T-helper 22 cell (primary cell): Measurements from ENCODE around the gene TSPAN2.
A peak's percentile ranks its signal among the peaks of the same experiment; 100 is the strongest.

Experiments used
- DNase-seq: peaks from one replicate; pipeline ENCODE4 v3.0.0-alpha.2; 2020; ENCODE audit warnings: low read depth

Gene TSPAN2

DNA sequence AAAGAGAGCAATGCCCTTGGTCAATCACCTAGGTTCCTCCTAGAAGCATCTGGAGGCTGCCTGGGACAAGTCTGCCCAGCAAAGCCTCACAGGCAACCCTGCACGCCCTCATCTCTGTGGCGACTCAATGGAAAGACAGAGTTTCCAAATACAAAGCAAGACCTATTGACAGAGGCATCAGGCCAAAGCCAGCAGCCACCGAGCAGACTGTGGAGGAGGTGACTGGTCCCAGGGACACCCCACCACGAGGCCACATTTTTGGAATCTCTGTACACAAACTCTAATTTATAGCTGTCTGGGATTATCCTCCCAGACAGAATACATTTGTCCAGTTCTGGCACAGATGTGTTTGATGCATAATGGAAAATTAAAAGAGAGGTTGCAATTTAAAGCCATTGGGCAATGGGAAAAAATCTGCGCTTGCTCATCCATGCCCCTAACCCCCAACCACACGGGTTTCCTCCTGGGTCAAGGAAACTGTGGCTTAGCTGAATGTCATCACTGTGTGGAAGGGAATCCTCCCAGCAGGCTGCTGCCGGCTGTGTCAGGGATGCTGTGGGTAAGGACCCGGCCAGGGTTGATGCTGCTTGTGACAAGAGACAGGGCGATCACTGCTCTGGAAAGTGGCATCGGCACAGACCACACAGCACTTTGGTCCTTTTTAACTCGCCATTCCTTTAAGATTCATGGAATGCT is 14.3 kb downstream of the TSPAN2 start:
- no peak for DNase-seq

DNA sequence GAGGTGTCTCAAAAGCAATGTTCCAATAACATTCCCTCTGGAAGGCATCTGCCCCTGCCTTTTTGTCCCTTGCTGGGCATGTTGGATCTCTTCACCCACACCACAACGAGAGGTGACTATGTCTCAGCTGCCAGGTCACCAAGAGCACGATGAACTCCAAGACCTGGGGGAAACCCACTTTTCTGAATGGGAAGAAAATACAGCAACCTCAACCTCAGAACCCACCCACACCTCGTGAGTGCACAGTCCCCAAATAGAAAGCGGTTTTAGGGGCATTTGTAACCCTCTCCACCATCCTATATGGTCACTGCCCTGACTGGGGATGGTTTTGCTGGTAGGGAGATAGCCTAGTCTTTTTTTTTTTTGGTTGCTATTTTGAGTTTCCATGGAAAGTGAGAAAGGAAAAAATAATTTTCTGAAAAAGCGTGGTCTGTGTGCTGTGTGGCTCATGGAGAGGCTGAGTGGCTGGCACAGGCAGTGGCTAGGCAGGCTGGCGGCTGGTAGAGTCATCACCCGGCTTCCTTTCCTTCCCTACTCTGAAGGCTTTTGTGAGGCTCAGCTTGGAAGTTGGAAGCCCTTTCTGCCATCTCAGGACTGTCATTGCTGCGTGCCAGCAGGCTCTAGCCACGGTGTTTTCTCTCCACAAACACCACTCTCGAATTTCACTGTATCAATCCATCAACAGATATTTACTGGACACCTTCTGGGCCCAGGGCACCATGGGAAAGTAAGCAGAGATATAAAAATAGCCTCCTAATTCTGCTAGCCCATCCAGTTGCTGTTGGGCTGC is 15.8 kb downstream of the TSPAN2 start:
- DNase-seq = no peak

DNA sequence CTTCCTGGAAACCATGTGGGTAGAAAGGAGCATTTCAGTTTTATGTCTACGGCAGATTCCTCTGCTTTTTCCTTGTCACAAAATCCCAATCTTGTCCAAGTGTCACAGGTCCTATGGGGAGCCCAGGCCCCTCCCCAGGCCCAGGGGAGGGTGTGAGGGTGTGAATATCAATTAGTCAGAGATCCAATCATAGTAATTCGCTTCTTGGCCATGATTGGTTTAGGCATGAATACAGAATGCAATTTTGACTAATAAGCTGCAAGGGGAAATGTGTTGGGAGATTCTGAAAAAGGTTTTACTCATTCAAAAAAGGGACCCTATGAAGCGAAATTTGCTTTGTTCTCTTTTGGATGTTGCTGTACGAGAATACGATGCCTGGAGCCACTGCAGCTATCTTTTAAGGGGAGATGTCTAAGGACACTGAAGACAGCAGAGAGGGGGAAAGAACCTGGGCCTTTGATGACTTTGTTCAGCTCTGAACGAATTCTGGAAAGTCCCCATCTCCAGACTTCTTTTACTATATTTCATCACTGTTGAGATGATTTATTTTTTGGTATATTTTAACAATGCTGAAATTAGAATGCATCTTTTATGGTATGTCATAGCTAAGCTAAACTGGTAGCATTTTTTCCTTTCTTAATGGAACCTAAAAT is 18.2 kb downstream of the TSPAN2 start:
- no peak for DNase-seq

DNA sequence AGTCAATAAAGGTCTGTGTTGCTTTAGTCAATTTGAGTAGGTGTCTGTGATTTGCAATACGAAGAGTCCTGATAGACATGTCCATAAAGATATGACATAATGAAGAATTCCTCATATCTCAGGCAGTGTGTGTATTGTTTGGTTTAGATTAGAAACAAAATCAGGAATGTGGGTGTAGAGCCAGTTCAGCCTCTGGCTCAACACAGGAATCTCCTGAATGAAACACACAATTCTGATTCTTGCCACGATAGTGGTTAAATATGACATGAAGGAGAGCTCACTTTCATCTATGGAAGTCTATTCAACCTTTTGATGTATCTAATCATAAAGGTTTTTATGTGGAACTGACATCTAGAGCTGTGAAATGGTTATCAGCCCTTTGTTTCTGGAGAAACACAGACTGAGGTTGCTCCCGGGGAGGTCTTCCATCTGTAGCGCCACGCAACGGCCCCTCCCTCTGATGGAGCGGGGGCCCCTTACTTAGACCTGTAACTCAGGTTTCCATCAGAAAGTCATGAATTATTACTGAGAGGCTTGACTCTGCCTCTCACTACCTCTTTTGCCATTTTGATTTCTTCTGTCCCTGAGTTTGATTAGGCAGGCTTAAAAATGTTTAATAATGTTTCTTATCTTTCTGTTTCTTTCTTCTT is 19.5 kb downstream of the TSPAN2 start:
- DNase-seq = no peak

GRCh38 chr1:115068826-115069585 is 20.3 kb downstream of the TSPAN2 start:
- no peak for DNase-seq

- DNase-seq = no peak
Measured at GRCh38 chr1:115067161-115067859, 22.0 kb downstream of the TSPAN2 start.

DNA sequence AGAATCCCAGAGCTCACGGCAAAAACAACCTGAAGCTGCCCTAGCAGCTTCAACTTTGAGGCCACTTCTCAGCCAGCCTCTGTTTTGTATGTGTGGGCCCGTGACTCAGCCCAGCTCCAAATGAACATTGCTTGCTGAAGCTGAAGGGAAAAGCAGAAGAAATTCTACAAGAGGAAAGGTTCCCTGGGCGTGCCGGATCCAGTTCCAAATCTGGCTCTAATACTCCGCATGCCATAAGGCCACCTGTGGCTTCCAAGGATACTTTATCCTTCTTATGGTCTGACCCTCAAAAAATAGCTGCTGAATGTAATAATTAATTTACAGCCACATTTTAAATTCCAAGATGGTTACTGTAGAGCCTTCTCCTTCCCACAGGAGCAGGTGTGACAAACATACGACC is 24.3 kb downstream of the TSPAN2 start:
- no peak for DNase-seq

- no peak for DNase-seq
Measured at GRCh38 chr1:115064461-115064860, 24.8 kb downstream of the TSPAN2 start.

GRCh38 chr1:115063228-115063901 is 25.9 kb downstream of the TSPAN2 start:
- peak; percentile 39 for DNase-seq

DNA sequence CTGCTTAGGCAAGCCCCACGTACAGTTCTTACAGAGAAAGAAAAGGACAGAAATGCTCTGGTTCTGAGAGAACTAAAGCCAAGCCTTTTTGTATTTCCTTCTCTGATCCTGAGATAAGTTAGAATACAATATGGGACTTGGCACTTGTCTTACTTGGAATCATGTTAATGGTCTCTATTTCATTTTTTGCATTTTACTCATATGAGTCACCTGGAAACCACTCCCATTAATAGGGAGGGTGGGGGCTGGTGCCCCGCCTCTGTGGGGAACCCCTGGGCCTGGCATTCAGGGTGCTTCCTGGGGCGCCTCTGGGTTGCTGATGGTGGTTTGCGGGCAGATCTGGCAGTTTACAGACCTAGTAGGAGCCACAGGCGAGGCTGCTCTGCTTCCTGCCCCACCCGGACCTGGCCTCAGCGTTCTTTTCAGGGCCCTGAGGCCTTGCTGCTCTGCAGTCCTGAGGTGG is 26.7 kb downstream of the TSPAN2 start:
- peak; percentile 96 for DNase-seq

DNA sequence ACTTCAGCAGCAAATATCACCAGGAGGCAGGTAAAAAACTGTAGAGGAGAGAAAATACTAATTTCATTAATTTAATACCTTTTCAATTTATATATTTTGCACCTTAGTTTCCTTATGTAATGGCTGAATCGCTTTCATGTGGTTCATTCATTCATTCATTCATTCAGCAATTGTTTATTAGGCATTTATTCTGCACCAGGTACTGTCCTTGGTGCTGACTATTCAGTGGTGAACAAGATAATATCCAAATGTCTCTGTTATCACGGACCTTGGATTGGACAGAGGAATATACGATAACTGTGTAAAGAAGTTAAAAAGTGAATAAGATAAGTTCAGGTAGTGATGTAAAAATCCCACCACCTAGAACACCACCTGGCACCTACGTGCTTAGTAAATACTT is 28.8 kb downstream of the TSPAN2 start:
- no peak for DNase-seq

DNA sequence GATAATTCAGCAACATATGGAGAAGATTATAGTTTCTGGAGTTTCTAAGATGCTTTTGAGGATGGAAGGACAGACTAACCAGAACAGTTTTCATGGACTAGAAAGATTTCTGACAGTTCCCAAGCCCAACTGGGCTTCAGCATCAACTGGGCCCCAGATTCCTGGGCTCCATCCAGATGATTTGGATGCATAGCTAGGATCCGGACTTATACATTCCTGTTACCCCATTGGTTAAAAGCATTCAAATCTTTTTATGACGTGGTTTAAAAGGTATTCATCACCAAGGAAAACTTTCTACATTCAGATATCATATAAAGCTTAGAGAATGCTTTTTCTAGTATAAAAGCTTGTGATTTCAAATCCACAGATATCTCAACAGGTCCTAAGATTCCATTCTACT is 30.0 kb downstream of the TSPAN2 start:
- no peak for DNase-seq

- DNase-seq = no peak
Measured at GRCh38 chr1:115057661-115058254, 31.5 kb downstream of the TSPAN2 start.

DNA sequence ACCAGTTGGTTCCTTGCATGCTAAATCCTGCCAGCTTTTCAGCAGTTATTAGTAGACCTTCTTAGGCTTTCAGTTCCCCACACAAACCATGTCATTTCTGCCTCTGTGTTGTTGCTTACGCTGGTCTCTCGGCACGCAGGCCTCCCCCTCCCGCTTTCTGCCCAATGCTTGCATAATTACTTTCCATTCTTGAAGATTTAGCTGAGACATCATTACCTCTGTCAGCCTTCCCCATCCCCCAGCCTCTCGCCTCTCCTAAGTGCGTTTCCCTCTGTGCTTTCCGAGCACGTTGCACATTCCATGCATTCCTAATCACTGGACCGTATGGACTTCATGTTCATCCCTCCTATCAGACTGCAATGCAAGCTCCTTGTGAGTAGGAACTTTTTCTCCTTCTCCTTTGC is 32.9 kb downstream of the TSPAN2 start:
- DNase-seq = no peak

GRCh38 chr1:115052454-115053083 is 36.7 kb downstream of the TSPAN2 start:
- no peak for DNase-seq

DNA sequence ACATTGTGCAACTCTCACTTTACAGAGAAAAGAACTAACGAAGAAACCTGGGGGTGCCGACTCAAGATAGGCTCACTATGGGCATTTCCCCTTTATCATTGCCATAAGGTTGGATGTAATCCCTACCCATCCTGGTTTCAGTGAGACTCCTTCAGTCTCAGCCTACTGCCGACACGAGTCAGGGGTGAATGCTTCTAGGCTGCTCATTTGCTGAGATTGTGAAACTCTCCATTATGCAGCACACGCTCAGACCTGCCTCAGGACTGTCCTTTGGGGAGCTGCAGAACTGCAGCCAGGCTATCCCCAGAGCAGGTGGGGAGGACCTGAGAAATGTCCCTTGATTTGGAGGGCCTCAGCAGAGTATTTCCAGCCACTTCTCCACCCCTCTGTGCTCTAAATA is 37.5 kb downstream of the TSPAN2 start:
- DNase-seq = no peak

DNA sequence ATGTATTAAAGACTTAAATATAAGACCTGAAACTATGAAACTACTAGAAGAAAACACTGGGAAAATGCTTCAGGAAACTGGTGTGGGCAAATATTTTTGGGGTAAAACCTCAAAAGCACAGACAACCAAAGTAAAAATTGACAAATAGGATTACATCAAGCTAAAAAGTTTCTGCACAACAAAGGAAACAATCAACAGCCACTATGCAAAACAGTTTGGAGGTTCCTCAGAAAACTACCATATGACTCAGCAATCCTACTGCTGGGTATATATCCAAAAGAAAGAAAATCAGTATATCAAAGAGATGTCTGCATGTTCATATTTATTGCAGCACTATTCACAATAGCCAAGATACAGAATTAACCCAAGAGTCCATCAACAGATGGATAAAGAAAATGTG is 42.6 kb downstream of the TSPAN2 start:
- DNase-seq = no peak

- no peak for DNase-seq
Measured at GRCh38 chr1:115041654-115042053, 47.6 kb downstream of the TSPAN2 start.

DNA sequence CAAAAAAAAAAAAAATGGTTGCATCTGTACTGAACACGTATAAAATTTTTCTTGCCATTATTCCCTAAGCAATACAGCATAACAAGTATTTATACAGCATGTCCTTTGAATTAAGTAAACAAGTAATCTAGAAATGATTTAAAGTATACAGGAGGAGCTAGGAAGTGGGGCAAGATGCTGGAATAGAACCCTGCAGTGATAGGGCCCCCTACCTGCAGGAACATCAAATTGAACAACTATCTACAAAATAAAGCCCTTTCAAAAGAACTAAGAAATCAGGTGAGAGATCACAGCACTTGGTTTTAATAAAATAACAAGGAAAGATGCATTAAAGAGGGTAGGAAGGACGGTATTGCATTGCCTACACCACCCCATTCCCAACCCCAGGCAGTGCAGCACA is 48.8 kb downstream of the TSPAN2 start:
- DNase-seq = no peak
